IPS DF 6.9 (cell line): ENCODE measurements around the gene CTSW.
A peak's percentile ranks its signal among the peaks of the same experiment; 100 is the strongest.
"Not testable (repeated sequence)": the region's sequence is repeated elsewhere in the genome, so short reads cannot be mapped to it uniquely, and the experiment has no call there.

ENCODE experiments used
- DNase-seq: peaks from one replicate; pipeline ENCODE4 v3.0.0-alpha.2; 2013; ENCODE audit warnings: low read depth, low spot score
- H3K27ac ChIP-seq: one replicate; pipeline ENCODE4 v1.5.1; 2013; ENCODE audit warnings: low read length, control low read depth
- H3K27me3 ChIP-seq: 2 replicates; pipeline ENCODE4 v1.6.1; 2013; ENCODE audit warnings: mild to moderate bottlenecking, low read length; ENCODE audit not compliant: control insufficient read depth, insufficient read depth
- H3K36me3 ChIP-seq: 2 replicates; pipeline ENCODE4 v1.6.1; 2013; ENCODE audit warnings: low read length; ENCODE audit not compliant: control insufficient read depth, insufficient read depth
- H3K4me1 ChIP-seq: 2 replicates; pipeline ENCODE4 v1.6.1; 2013; ENCODE audit warnings: low read length; ENCODE audit not compliant: control insufficient read depth, insufficient read depth
- H3K4me3 ChIP-seq: 2 replicates; pipeline ENCODE4 v1.5.1; 2013; ENCODE audit warnings: mild to moderate bottlenecking, low read length
- H3K9me3 ChIP-seq: 2 replicates; pipeline ENCODE4 v1.6.1; 2013; ENCODE audit warnings: low read length, inconsistent platforms; ENCODE audit not compliant: control insufficient read depth, insufficient read depth
- WGBS: extraction: QIAGEN DNeasy Blood & Tissue Kit; methylation state at CpG from one replicate; pipeline ENCODE4 v1.1.7; 2013; ENCODE audit warnings: mixed read lengths, missing lambda C conversion rate; ENCODE audit not compliant: insufficient read length, insufficient coverage; 5-methylcytosine and 5-hydroxymethylcytosine counted together

CTSW gene

GRCh38 chr11:65879617-65880016 is at the start of gene CTSW:
CTSW (plus strand) TSS chr11:65879837; CDS start chr11:65879855, 18 bp downstream.
- Histone ChIP-seq H3K36me3 (peaks cover 18% of the 10 kb centered on the region), H3K4me1 (peaks cover 3% of the 10 kb centered on the region; the same call in 1 of the 2 replicates), H3K9me3 (no peaks in the 10 kb centered on the region), H3K27me3 (no peaks in the 10 kb centered on the region), H3K4me3 (no peak within 1 kb of the TSS), H3K27ac (no peak within 1 kb of the TSS)
- no CpG with 5 or more reads among the region's 7 CpGs for WGBS
- no peak for DNase-seq

GRCh38 chr11:65832231-65832630 is 47.4 kb upstream of the CTSW start:
- not testable (repeated sequence) for H3K36me3 ChIP-seq, DNase-seq, H3K27ac ChIP-seq, H3K4me1 ChIP-seq, H3K27me3 ChIP-seq, H3K4me3 ChIP-seq, H3K9me3 ChIP-seq

GRCh38 chr11:65833297-65834030 is 46.2 kb upstream of the CTSW start, which contains the start of gene SNX32:
SNX32 (plus strand) TSS chr11:65833963; CDS start chr11:65834066, 103 bp downstream.
- Histone ChIP-seq H3K9me3 (no peaks in the 10 kb centered on the region), H3K27ac (no peak within 1 kb of the TSS), H3K4me1 (peaks cover 5% of the 10 kb centered on the region; the same call in 1 of the 2 replicates), H3K36me3 (no peaks in the 10 kb centered on the region), H3K4me3 (peak within 1 kb of the TSS; percentile 64; the same call in 1 of the 2 replicates), H3K27me3 (peaks cover 6% of the 10 kb centered on the region)
- no peak for DNase-seq
- WGBS: no CpG with 5 or more reads among the region's 63 CpGs

GRCh38 chr11:65834202-65834601 is 45.4 kb upstream of the CTSW start:
- no peaks in the 10 kb centered on the region for H3K9me3 ChIP-seq
- no peaks in the 10 kb centered on the region for H3K36me3 ChIP-seq
- peak overlapping the region; percentile 64; the same call in 1 of the 2 replicates for H3K4me3 ChIP-seq
- WGBS: no CpG with 5 or more reads among the region's 6 CpGs
- peaks cover 5% of the 10 kb centered on the region; the same call in 1 of the 2 replicates for H3K4me1 ChIP-seq
- no peak overlapping the region for H3K27ac ChIP-seq
- peaks cover 6% of the 10 kb centered on the region for H3K27me3 ChIP-seq
- no peak for DNase-seq

GRCh38 chr11:65842144-65842543 is 37.5 kb upstream of the CTSW start:
- H3K4me3 ChIP-seq: no peak overlapping the region
- no peaks in the 10 kb centered on the region for H3K9me3 ChIP-seq
- H3K4me1 ChIP-seq: no peaks in the 10 kb centered on the region
- no CpG with 5 or more reads among the region's 4 CpGs for WGBS
- no peak for DNase-seq
- H3K27ac ChIP-seq: no peak overlapping the region
- H3K27me3 ChIP-seq: no peaks in the 10 kb centered on the region
- no peaks in the 10 kb centered on the region for H3K36me3 ChIP-seq

- no peak overlapping the region for H3K27ac ChIP-seq
- no CpG with 5 or more reads among the region's 3 CpGs for WGBS
- no peaks in the 10 kb centered on the region for H3K9me3 ChIP-seq
- no peaks in the 10 kb centered on the region for H3K36me3 ChIP-seq
- DNase-seq: no peak
- no peak overlapping the region for H3K4me3 ChIP-seq
- no peaks in the 10 kb centered on the region for H3K27me3 ChIP-seq
- H3K4me1 ChIP-seq: no peaks in the 10 kb centered on the region
Observed at GRCh38 chr11:65843811-65844210, 35.8 kb upstream of the CTSW start.

GRCh38 chr11:65844231-65844872 is 35.3 kb upstream of the CTSW start:
- no peaks in the 10 kb centered on the region for H3K36me3 ChIP-seq
- H3K4me3 ChIP-seq: no peak overlapping the region
- H3K4me1 ChIP-seq: no peaks in the 10 kb centered on the region
- no peaks in the 10 kb centered on the region for H3K9me3 ChIP-seq
- H3K27me3 ChIP-seq: no peaks in the 10 kb centered on the region
- no CpG with 5 or more reads among the region's 10 CpGs for WGBS
- H3K27ac ChIP-seq: no peak overlapping the region
- DNase-seq: no peak

- Histone ChIP-seq H3K4me3 (no peak overlapping the region), H3K9me3 (no peaks in the 10 kb centered on the region), H3K4me1 (no peaks in the 10 kb centered on the region), H3K36me3 (peaks cover 8% of the 10 kb centered on the region; the same call in 1 of the 2 replicates), H3K27me3 (no peaks in the 10 kb centered on the region), H3K27ac (no peak overlapping the region)
- no peak for DNase-seq
- WGBS: no CpG with 5 or more reads among the region's 3 CpGs
Observed at GRCh38 chr11:65847746-65848145, 31.9 kb upstream of the CTSW start.

- H3K27ac ChIP-seq, DNase-seq, H3K9me3 ChIP-seq, H3K4me3 ChIP-seq, H3K27me3 ChIP-seq, H3K4me1 ChIP-seq: not testable (repeated sequence)
- WGBS: no CpG with 5 or more reads among the region's 7 CpGs
- H3K36me3 ChIP-seq: peaks cover 16% of the 10 kb centered on the region; the same call in 1 of the 2 replicates
Observed at GRCh38 chr11:65848693-65849092, 30.9 kb upstream of the CTSW start.

- DNase-seq: no peak
- Histone ChIP-seq H3K4me3 (no peak overlapping the region), H3K36me3 (peaks cover 22% of the 10 kb centered on the region; the same call in 1 of the 2 replicates), H3K27me3 (no peaks in the 10 kb centered on the region), H3K9me3 (no peaks in the 10 kb centered on the region), H3K27ac (no peak overlapping the region), H3K4me1 (no peaks in the 10 kb centered on the region)
- WGBS: no CpG with 5 or more reads among the region's 8 CpGs
Observed at GRCh38 chr11:65849366-65849765, 30.3 kb upstream of the CTSW start.
